Measurements from ENCODE around the gene GCSH. TPM values are rescaled to one million over a fixed set of nuclear protein-coding genes. Genes with fewer than 3 reads are reported as not detected.
"Not testable (repeated sequence)": the region's sequence is repeated elsewhere in the genome, so short reads cannot be mapped to it uniquely, and the experiment has no call there.

GCSH gene
- 84.8 and 127 TPM in 2 replicates for total RNA-seq (2014; rRNA removed; shearing (Covaris generic); ENCODE audit: low replicate concordance)

DNA sequence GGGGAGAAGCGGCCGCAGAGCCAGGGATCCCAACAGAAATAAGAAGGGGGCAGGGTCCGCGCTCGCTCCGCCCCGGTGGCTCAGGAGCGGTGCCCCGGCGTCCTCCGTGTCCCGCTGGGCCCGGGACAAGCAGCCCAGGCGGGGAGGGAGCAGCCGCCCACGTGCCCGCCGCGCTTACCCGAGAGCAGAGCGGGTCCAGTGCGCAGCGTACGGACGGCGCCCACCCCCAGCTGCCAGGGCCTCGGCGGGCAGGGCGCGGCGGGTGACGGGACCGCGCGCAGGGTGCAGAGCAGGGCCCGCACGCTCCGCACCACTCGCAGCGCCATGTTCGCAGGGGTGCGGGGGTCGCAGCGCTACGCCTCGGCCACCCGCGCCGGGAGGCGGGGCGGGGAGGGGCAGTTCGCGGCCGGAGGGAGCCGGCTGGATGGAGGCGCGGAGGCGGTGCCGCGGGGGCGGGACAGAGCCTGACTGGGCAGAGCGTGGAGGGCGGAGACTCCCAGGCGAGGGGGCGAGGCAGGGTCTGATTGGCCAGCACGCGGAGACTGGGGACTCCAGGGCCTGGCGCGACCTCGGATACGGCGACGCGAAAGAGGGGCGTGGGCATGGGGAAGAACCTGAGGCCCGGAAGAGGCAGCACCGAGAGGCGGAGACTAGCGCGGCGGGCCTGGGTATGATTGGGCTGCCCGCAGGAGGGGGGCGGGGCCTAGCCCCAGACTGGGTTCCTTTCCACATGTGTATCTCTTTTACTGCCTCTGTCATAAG lies at the start of gene GCSH:
Gene GCSH (minus strand): TSS at position 443 of the 762 bp plus-strand sequence. CDS start 117 bp downstream, at position 326.
- in situ Hi-C loops (cut with HindIII; ENCODE audit: low pct_unique_long_range_greater_than_20kb, low sequenced_read_pairs) = no loop called here
- DNase-seq (ENCODE audit: low read depth) = peak; percentile 99

DNA sequence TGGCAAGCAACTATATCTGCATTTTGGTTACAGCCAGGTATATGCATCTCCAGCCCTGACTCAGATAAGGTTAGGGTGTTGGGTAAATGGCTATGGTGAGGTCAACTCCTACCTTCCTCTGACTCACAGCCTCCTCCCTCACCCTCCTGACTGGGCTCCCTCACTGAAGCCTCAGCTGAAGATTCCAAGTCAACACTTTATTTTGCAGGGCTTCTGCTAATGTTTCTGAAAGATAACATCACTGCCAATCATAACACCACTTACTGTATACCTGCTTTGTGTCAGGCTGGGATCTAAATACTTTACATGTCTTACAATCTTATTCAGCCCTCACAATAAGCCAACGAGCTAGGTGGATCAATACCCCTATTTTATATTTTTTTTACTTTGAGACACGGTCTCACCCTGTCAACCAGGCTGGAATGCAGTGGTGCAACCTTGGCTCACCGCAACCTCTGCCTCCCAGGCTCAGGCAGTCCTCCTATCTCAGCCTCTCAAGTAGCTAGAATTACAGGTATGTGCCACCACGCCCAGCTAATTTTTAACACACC lies 47.8 kb upstream of the GCSH start:
- DNase-seq (ENCODE audit: low read depth) = no peak
- in situ Hi-C loops (cut with HindIII; ENCODE audit: low pct_unique_long_range_greater_than_20kb, low sequenced_read_pairs) = no loop called here

DNA sequence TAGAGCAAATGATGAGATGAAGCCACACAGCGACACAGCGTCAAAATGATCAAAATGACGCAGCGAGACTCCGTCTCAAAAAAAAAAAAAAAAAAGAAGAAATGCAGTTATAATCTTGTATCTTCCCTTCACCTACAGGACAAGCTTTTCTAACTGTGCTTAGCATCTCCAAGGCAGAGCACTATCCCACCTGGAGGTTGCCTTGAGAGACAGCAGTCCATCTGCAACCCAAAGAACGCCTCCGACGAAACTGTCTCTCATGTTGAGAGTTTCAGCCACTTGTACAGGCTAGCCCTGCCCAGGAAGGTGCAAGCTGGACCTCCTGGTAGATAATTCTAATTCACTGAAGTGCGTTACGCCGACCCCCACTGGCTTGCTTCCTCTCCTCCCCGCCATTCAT lies 46.7 kb upstream of the GCSH start:
- DNase-seq (ENCODE audit: low read depth) = no peak
- in situ Hi-C loops (cut with HindIII; ENCODE audit: low pct_unique_long_range_greater_than_20kb, low sequenced_read_pairs) = no loop called here

DNA sequence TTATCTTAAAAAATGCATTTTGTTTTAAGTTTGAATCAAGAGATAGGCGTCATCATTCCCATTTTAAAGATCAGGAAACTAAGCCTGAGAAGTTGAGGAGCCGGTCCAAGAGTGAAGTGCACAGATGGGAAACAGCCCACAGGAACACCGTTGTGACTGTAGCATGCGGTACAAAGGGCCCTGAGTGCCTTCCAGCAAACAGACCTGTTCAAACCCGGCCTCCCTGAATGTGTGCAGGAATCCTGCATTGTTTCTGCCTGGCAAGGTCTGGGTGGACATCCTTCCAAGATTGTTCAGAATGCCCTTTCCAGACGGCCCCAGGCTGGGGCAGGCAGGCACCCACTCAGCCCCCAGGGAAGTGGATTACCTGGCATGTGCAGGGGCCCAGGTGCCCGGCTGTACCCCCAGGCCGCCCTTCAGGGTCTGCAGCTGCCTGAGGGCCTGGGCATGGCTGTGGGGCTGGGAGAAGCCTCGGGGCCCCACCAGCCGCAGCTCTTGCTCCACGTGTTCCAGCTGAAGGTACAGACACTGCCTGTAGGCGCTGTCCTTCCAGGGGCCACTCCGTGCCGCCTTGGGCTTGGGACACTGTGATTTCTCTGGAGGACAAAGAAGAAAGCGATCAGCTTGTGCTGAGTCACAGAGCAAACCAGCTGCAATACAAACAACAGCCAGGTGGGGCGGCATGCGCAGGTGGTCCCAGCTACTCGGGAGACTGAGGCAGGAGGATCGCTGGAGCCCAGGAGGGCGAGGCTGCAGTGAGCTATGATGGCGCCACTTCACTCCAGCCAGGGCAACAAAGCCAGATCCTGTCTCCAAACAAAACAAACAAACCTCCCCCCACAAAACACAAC lies 45.0 kb upstream of the GCSH start:
- in situ Hi-C loops (cut with HindIII; ENCODE audit: low pct_unique_long_range_greater_than_20kb, low sequenced_read_pairs) = no loop called here
- DNase-seq (ENCODE audit: low read depth) = peak; percentile 38

DNA sequence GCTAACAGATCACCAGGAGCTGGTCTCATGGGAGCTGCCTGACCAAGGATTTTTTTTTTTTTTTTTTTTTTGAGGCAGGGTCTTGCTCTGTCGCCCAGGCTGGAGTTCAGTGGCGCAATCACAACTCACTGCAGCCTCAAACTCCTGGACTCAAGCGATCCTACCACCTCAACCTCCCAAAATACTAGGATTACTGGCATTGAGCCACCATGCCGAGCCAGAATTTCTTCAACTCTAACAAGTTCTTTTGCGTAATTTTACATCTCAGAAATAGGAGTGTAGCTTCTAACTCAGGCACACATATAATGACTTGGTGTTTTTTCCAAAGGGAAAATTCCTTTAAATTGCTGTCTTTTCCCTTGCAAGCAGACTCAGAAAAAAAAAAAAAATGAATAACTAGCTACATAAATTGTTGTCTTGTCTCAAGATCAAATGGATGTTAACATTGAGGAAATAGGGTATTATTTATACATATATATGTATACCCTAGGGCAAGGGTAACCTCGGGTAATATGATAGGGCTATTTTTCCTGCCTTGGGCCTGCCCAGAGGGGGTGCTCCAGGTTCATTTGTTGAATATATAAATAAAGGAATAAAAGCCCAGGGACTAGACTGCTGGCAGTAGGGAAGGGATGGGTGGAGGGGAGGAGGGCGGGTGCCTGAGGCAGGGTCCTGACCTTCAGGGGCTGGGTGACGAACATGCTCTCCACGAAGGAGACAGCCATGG lies 42.8 kb upstream of the GCSH start:
- in situ Hi-C loops (cut with HindIII; ENCODE audit: low pct_unique_long_range_greater_than_20kb, low sequenced_read_pairs) = no loop called here
- DNase-seq (ENCODE audit: low read depth) = no peak

DNA sequence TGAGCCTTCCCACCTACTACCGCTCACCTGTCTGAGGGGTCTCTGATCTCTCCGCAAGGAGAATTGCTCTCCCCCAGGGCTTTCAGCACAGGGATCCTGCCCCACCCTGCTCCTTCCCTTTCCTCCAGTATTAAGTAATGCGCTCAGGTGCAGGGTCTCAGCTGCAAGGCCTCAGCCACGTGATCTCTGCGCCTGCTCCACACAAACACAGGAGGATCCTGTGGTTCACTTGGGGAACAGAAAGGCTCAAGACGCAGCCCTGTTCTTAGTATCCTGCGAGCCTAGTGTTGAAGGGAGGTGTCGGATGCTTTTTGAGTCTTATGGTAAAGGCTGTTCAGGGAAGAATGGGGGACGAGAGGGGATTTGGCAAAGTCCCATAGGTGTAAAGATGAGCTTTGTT lies 41.6 kb upstream of the GCSH start:
- DNase-seq (ENCODE audit: low read depth) = no peak

DNA sequence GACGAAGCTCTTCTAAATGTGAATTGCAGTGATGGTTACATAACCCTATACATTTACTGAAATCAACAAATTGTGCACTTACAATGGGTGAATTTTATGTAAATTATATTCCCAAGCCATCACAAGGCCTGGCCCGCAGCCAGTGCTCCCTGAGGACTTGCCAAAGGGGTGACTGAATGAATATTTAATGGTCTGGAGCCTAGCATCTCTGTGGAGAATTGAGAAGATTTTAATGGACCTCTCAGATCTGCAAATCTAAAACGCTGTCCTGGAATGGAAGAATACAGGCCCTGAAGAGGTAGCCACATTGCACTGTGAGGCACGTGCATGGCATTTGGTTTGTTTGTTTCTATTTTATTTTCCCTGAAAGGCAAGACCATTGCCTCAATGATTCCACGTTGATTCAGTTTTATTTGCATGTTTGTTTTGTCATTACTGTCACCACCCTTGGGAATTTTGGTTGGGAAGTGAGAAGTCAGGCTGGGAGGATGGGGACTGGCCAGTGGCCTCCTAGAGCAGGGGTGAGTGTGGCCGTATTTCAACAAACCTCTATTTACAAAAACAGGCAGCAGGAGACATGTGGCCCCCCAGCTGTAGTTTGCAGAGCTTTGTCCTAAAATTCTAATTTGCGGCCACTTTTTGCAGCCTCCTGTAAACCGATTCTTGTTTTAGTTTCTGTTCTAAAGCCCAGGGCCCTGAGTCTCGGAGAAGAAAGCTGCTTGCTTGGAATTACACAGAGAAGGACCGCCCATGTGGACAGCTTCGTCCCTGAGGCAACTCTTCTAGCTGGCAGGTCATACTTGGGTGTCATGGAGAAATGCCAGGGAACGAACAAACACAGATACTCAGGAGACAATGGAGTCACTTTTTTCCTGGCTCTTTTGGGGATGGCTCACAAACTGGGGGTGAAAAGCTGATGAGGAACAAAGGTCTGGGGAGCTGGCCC lies 40.5 kb upstream of the GCSH start:
- DNase-seq (ENCODE audit: low read depth) = no peak
- in situ Hi-C loops (cut with HindIII; ENCODE audit: low pct_unique_long_range_greater_than_20kb, low sequenced_read_pairs) = no loop called here

More for the DNA sequence above, 41.6 kb upstream of the GCSH start:
- in situ Hi-C loops (cut with HindIII; ENCODE audit: low pct_unique_long_range_greater_than_20kb, low sequenced_read_pairs) = no loop called here

DNA sequence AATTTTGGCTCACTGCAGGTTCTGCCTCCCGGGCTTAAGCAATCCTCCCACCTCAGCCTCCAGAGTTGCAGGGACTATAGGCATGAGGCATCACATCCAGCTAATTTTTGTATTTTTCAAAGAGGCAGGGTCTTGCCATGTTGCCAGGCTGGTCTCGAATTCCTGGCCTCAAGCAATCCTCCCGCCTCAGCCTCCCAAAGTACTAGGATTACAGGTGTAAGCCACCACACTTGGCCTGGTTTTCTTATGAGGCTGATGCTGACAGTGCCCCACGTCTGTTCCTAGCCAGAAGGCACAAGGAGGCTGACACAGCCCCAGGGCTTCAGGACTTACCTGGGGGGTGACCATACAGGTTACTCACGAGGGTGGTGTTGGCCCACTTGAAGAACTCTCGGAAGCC lies 33.9 kb upstream of the GCSH start:
- no peak for DNase-seq (ENCODE audit: low read depth)
- in situ Hi-C loops (cut with HindIII; ENCODE audit: low pct_unique_long_range_greater_than_20kb, low sequenced_read_pairs) = no loop called here

DNA sequence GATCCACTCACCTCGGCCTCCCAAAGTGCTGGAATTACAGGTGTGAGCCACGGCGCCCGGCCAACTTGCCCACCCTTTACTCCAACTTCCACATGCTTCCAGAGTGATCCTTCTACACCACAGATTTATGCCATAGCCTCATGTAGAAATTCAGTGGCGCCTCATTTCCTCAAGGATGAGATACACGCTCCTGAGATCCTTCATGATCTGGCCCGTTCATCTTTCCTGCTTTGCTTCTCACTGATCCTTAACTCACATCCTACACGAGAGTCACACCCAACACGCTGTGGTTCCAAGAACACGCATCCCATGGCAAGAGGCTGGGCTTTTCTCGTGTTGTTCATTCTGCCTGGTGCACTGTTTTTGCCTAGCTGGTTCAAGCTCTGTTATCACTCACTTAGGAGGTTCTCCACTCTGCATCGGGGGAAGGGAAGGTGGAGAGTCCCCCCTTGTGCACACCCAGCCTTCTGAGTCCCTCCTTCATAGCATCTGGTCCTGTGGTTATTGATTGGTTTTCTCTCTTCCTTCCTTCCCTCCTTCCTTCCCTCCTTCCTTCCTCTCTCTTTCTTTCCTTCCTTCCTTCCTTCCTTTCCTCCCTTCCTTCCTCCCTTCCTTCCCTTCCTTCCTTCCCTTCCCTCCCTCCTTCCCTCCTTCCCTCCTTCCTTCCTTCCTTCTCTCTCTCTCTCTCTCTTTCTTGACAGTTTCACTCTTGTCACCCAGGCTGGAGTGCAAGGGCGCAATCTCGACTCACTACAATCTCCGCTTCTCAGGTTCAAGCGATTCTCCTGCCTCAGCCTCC lies 32.7 kb upstream of the GCSH start:
- no peak for DNase-seq (ENCODE audit: low read depth)
- in situ Hi-C loops (cut with HindIII; ENCODE audit: low pct_unique_long_range_greater_than_20kb, low sequenced_read_pairs) = no loop called here

DNA sequence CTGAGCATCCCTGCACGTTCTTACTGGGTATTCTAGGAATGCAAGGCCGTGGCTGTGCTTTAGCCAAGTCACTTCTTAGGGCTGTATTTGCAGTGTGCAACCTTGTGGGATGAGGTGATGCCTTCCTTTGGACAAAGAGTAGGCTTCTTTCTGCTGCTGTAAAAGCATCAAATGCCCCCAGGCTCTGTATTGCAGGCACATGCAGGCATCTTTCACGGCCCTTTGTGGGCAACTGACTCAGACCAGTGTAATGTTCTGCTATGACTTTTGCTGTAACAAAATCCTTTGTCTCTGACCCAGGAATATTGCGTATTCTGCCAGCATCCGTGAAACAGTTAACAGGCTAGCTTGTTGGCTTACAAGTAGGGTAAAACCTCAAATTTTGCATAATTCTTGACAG lies 30.9 kb upstream of the GCSH start:
- in situ Hi-C loops (cut with HindIII; ENCODE audit: low pct_unique_long_range_greater_than_20kb, low sequenced_read_pairs) = no loop called here
- DNase-seq (ENCODE audit: low read depth) = no peak

DNA sequence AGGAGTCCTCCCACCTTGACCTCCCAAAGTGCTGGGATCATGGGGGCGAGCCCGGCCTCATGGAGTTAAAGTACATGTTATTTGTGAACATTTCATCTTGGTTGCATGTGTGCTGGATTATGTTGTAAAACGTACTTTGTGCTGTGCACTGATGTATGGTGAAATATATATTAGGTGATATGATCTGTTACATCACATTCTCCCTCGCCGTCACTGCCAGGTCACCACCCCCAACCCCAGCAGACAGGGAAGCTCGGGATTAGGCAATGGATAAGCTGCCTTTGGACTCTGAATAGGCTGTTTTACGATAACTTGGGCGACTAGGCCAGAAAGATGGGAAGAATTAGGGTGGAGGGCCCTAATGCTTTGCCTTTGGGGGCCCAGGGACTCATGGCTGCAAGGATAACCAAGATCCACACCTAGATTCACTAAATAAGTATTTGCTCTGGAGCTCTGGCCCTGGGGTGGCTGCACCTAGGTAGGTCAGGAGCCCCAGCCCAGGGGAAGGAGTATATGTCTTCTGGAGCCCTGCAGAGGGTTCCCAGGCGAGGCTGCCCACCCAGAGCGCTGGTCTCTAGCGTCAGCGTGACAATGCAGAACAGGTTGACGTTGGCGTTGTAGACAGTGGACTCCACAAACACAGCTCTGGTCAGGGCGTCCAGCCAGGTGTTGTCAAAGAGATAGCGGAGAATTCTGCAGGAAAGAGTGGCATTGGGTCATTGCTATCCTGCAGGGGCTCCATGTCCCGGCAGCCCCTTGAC lies 27.1 kb upstream of the GCSH start:
- in situ Hi-C loops (cut with HindIII; ENCODE audit: low pct_unique_long_range_greater_than_20kb, low sequenced_read_pairs) = no loop called here
- no peak for DNase-seq (ENCODE audit: low read depth)

DNA sequence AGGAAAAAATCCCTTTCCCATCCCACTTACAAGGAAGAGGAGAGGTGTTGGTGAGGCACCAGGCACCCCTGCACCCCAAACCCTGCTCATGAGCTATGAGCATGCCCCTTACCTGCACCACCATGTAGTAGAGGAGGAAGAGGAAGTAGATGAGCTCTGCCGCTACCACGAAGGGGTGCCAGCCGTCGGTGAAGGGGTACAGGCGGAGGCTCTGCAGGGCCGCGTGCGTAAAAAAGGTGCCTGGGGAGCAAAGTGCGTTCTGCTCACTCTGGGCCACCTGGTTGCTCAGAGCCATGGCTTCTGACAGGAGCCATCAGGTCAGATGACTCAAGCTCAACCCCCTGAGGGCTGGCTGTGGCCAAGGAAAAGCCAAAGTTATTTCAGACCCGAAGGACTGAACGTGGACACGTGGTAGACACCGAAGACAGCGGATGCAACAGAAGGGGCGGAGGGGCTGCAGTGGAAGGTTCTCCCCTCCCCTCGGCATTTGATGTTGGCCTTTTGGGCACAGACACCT lies 25.3 kb upstream of the GCSH start:
- in situ Hi-C loops (cut with HindIII; ENCODE audit: low pct_unique_long_range_greater_than_20kb, low sequenced_read_pairs) = no loop called here
- DNase-seq (ENCODE audit: low read depth) = no peak

DNA sequence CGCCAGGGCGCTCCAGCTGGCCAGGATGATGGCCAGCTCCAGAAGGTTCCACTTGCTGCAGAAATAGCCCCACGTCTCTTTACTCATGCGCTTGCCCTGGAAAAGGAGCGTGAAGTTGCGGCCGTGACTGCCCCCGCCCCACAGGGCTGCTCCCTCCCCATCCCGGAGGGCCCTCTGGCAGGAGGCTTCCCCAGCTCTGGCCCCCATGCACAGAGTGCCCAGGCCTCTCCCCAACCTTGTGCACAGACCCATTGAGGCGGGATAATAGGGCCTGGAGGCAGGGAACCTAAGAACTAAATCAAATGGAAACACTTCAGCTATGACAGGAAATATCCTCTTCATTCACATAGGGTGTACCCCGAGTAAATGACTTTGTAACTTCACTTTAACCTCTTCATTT lies 21.2 kb upstream of the GCSH start:
- DNase-seq (ENCODE audit: low read depth) = no peak
- in situ Hi-C loops (cut with HindIII; ENCODE audit: low pct_unique_long_range_greater_than_20kb, low sequenced_read_pairs) = no loop called here

DNA sequence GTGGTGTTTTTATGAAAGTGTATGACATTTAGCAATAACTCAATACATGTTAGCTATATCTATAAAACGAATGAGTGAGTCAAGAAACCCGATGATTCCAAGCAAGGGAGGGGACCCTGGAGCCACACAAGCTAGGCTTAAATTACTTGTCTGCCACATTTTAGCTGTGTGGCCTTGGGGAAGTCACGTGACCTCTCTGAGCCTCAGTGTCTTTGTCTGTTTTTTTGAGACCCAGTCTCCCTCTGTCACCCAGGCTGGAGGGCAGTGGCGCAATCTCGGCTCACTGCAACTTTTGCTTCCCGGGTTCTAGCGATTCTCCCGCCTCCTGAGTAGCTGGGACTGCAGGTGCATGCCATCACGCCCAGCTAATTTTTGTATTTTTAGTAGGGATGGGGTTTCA lies 20.1 kb upstream of the GCSH start:
- in situ Hi-C loops (cut with HindIII; ENCODE audit: low pct_unique_long_range_greater_than_20kb, low sequenced_read_pairs) = no loop called here
- DNase-seq (ENCODE audit: low read depth) = no peak

DNA sequence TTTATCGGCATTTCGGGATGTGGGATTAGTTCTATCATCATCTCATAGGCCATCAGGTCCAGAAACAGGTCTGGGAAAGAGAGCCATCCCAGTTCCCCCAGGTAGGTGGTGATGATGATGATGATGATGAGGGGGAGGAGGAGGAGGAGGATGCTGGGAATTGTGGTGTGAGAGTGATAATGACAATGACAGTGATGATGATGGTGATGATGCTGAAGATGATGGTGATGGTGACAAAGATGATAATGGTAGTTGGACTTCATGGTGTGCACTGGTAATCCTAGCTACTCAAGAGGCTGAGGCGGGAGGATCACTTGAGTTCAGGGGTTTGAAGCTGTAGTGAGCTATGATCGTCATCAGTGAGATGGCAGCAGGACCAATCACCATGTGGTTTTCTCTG lies 16.3 kb upstream of the GCSH start:
- in situ Hi-C loops (cut with HindIII; ENCODE audit: low pct_unique_long_range_greater_than_20kb, low sequenced_read_pairs) = no loop called here
- no peak for DNase-seq (ENCODE audit: low read depth)

DNA sequence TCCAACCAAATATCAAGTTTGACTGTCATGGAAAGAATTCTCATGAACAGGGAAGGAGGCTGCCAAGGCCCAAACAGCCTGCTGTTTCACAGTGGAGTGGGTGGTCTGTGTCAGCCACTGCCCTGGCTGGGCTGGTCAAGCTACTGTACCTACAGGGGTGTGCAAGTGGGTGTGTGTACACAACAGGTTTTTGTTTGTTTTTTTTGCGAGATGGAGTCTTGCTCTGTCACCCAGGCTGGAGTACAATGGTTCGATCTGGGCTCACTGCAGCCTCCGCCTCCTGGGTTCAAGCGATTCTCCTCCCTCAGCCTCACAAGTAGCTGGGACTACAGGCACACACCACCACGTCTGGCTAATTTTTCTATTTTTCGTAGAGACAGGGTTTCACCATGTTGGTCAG lies 13.1 kb upstream of the GCSH start:
- in situ Hi-C loops (cut with HindIII; ENCODE audit: low pct_unique_long_range_greater_than_20kb, low sequenced_read_pairs); DNase-seq (ENCODE audit: low read depth): not testable (repeated sequence)
